ENCODE measurements around the gene ACSL5. TPM values are rescaled to one million over a fixed set of nuclear protein-coding genes. Genes with fewer than 3 reads are reported as not detected.

The ACSL5 gene
- total RNA-seq, 4 donors from 2014 or later, result 91.6 to 315 (median 178) TPM

DNA sequence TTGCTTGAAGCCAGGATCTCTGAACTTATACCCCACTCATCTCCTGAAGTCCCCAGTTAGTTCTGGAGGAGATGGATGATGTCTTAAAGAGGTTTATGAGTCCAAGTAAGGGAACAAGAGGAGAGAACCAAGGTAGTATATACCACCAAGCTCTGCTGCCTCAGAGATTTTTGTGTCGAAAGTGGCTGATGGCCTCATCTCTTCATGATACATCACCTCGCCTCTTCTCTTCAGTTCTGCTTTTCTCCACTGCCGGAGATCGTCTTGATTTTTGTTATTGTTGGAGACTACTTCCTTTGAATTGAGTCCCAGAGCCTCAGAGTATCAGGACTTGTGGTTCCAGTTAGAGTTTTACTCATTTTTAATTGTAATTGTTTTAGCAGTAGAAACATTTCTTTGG is 75.0 kb downstream of the ACSL5 start:
- Histone ChIP-seq H3K27ac (no peak overlapping the region), H3K9me3 (no peaks in the 10 kb centered on the region), H3K27me3 (no peaks in the 10 kb centered on the region), H3K4me1 (peaks cover 7 to 36% (median 23%) of the 10 kb centered on the region in 4 donors), H3K4me3 (no peak overlapping the region), H3K36me3 (peaks cover 0 to 5% (median 0%) of the 10 kb centered on the region in 4 donors)
- in situ Hi-C loops (cut with MboI; ENCODE audit: low pct_ligation_motif_present in 1 of 4, low pct_unique_long_range_greater_than_20kb in 1 of 4, low sequenced_read_pairs in 3 of 4), result loop anchor here (25.0 kb wide), 1 partner anchor 262 kb away; the partner anchor contains the start of gene GPAM (in 4 of the 4)
- 81 to 98% methylated on average over 4 of the region's 4 CpGs for WGBS, 2 donors (ENCODE audit: low coverage in 1 of 2)
- intact Hi-C loops (cut with DNase I; ENCODE audit: low total_unique reads), result no loop called here
- no peak for TF ChIP-seq EP300 (IDR thresholded peaks at IDR 0.05; ENCODE audit: low read depth)
- no peak for TF ChIP-seq CTCF (IDR thresholded peaks at IDR 0.05)
- no peak for TF ChIP-seq POLR2AphosphoS5 (IDR thresholded peaks at IDR 0.05)
- no peak for TF ChIP-seq POLR2A (IDR thresholded peaks at IDR 0.05)
- DNase-seq, result no peak

GRCh38 chr10:112454910-112455779 is 81.2 kb downstream of the ACSL5 start:
- 22 to 70% methylated on average over 1 to 2 of the region's 3 CpGs for WGBS, 2 donors (ENCODE audit: low coverage in 1 of 2)
- Histone ChIP-seq H3K27ac (no peak overlapping the region), H3K36me3 (no peaks in the 10 kb centered on the region), H3K27me3 (no peaks in the 10 kb centered on the region), H3K9me3 (no peaks in the 10 kb centered on the region), H3K4me1 (peaks cover 0 to 6% (median 0%) of the 10 kb centered on the region in 4 donors), H3K4me3 (no peak overlapping the region)
- TF ChIP-seq CTCF (IDR thresholded peaks at IDR 0.05) (no peak), POLR2A (IDR thresholded peaks at IDR 0.05) (no peak), EP300 (IDR thresholded peaks at IDR 0.05; ENCODE audit: low read depth) (no peak), POLR2AphosphoS5 (IDR thresholded peaks at IDR 0.05) (no peak)
- no peak for DNase-seq
- intact Hi-C loops (cut with DNase I; ENCODE audit: low total_unique reads), result no loop called here
- in situ Hi-C loops (cut with MboI; ENCODE audit: low pct_ligation_motif_present in 1 of 4, low pct_unique_long_range_greater_than_20kb in 1 of 4, low sequenced_read_pairs in 3 of 4), result loop anchor here in 1 of 4 donors (25.0 kb wide), 1 partner anchor 932 kb away; no protein-coding TSS in a partner anchor

GRCh38 chr10:112456533-112456932 is 82.6 kb downstream of the ACSL5 start:
- no peak overlapping the region for H3K4me3 ChIP-seq
- peaks cover 0 to 4% (median 0%) of the 10 kb centered on the region in 4 donors for H3K36me3 ChIP-seq
- in situ Hi-C loops (cut with MboI; ENCODE audit: low pct_ligation_motif_present in 1 of 4, low pct_unique_long_range_greater_than_20kb in 1 of 4, low sequenced_read_pairs in 3 of 4) (loop anchor here in 1 of 4 donors (25.0 kb wide), 1 partner anchor 931 kb away; no protein-coding TSS in a partner anchor), intact Hi-C loops (cut with DNase I; ENCODE audit: low total_unique reads) (no loop called here)
- no peak for DNase-seq
- no peak overlapping the region for H3K27ac ChIP-seq
- TF ChIP-seq POLR2AphosphoS5 (IDR thresholded peaks at IDR 0.05) (no peak), CTCF (IDR thresholded peaks at IDR 0.05) (no peak), POLR2A (IDR thresholded peaks at IDR 0.05) (no peak), EP300 (IDR thresholded peaks at IDR 0.05; ENCODE audit: low read depth) (no peak)
- WGBS, 2 donors (ENCODE audit: low coverage in 1 of 2), result 95 to 100% methylated on average over 1 to 2 of the region's 2 CpGs
- H3K9me3 ChIP-seq, result no peaks in the 10 kb centered on the region
- H3K4me1 ChIP-seq, result peaks cover 0 to 6% (median 0%) of the 10 kb centered on the region in 4 donors
- H3K27me3 ChIP-seq, result no peaks in the 10 kb centered on the region

DNA sequence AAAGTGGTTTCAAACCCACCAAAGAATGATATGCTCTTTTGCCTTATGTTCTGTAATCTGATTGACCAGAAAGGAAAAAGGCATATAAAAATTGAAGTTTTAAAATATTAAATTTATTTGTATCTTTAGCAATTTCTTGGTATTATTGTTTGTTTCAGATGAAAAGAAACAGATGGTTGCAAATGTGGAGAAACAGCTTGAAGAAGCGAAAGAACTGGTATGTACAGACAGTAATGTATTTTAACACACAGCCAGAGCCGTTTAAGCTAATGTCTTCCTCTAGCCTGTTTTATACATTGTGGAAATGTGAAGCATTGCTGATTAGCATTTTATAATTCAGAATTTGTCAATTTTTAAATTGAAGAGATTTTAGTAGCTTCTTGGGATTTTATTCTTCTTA is 86.5 kb downstream of the ACSL5 start:
- H3K9me3 ChIP-seq, result no peaks in the 10 kb centered on the region
- no peaks in the 10 kb centered on the region for H3K4me1 ChIP-seq
- no peaks in the 10 kb centered on the region for H3K27me3 ChIP-seq
- intact Hi-C loops (cut with DNase I; ENCODE audit: low total_unique reads), result no loop called here
- WGBS, 2 donors (ENCODE audit: low coverage in 1 of 2), result 87 to 97% methylated on average over 2 of the region's 2 CpGs
- H3K4me3 ChIP-seq, result no peak overlapping the region
- in situ Hi-C loops (cut with MboI; ENCODE audit: low pct_ligation_motif_present in 1 of 4, low pct_unique_long_range_greater_than_20kb in 1 of 4, low sequenced_read_pairs in 3 of 4), result loop anchor here in 1 of 4 donors (25.0 kb wide), 1 partner anchor 927 kb away; no protein-coding TSS in a partner anchor
- DNase-seq, result no peak
- no peak overlapping the region for H3K27ac ChIP-seq
- TF ChIP-seq POLR2AphosphoS5 (IDR thresholded peaks at IDR 0.05) (no peak), EP300 (IDR thresholded peaks at IDR 0.05; ENCODE audit: low read depth) (no peak), CTCF (IDR thresholded peaks at IDR 0.05) (no peak), POLR2A (IDR thresholded peaks at IDR 0.05) (no peak)
- peaks cover 0 to 15% (median 7%) of the 10 kb centered on the region in 4 donors for H3K36me3 ChIP-seq

Measured in transverse colon (tissue), 4 donors.